Caco-2 (cell line): Measurements from ENCODE around the gene MRPL51. TPM values are rescaled to one million over a fixed set of nuclear protein-coding genes. Genes with fewer than 3 reads are reported as not detected.

Experiments
- BruUV-seq: library from RNA; stranded (reverse); fragments of 400-500 nt; replicated peaks from 2 replicates; lab custom pipeline; 2021; lab: Mats Ljungman, UMichigan
- CTCF ChIA-PET: fragments of 300-600 bp; sonication (Branson Sonifier 250); formaldehyde crosslinking; loops from one replicate; lab custom pipeline; 2022; ENCODE audit warnings: antibody characterized with exemption; lab: Charles Lee
- POLR2A ChIA-PET: fragments of 300-600 bp; sonication (Branson Sonifier 250); formaldehyde crosslinking; loops from one replicate; lab custom pipeline; 2022; ENCODE audit warnings: antibody characterized with exemption; lab: Charles Lee
- DNase-seq, 2 experiments: peaks; one replicate each; pipeline versions ENCODE4 v3.0.0 to v3.0.0-alpha.2; 2020 to 2022
- H3K27me3 ChIP-seq: replicated peaks from 2 replicates; pipeline ENCODE4 v1.6.0; 2011; ENCODE audit warnings: low read length; ENCODE audit not compliant: control insufficient read depth, insufficient read depth
- H3K36me3 ChIP-seq: 2 replicates; pipeline ENCODE4 v1.5.1; 2011; ENCODE audit warnings: low read length; ENCODE audit not compliant: control insufficient read depth, insufficient read depth
- H3K4me1 ChIP-seq: fragments of 250-450 bp; sonication (Bioruptor Pico); 2 replicates; pipeline ENCODE4 v1.5.1; 2020; ENCODE audit warnings: mild to moderate bottlenecking
- H3K4me3 ChIP-seq: 2 replicates; pipeline ENCODE4 v1.5.1; 2011; ENCODE audit warnings: low read depth, mild to moderate bottlenecking, control low read depth, low read length
- H3K9me3 ChIP-seq: fragments of 250-450 bp; sonication (Bioruptor Pico); 2 replicates; pipeline ENCODE4 v1.5.1; 2020; ENCODE audit warnings: mild to moderate bottlenecking, moderate library complexity
- H3K27ac Mint-ChIP-seq: one replicate; pipeline ENCODE4 v1.8.0; 2022; ENCODE audit warnings: mixed read lengths; ENCODE audit not compliant: unreplicated experiment
- H3K27me3 Mint-ChIP-seq: one replicate; pipeline ENCODE4 v1.8.0; 2022; ENCODE audit warnings: mixed read lengths; ENCODE audit not compliant: insufficient read depth, unreplicated experiment
- H3K36me3 Mint-ChIP-seq: one replicate; pipeline ENCODE4 v1.8.0; 2022; ENCODE audit warnings: mild to moderate bottlenecking, mixed read lengths; ENCODE audit not compliant: insufficient read depth, unreplicated experiment
- H3K4me1 Mint-ChIP-seq: one replicate; pipeline ENCODE4 v1.8.0; 2022; ENCODE audit warnings: low read depth, mixed read lengths; ENCODE audit not compliant: unreplicated experiment
- H3K4me3 Mint-ChIP-seq: one replicate; pipeline ENCODE4 v1.8.0; 2022; ENCODE audit warnings: mild to moderate bottlenecking, moderate library complexity, mixed read lengths; ENCODE audit not compliant: unreplicated experiment
- H3K9me3 Mint-ChIP-seq: one replicate; pipeline ENCODE4 v1.8.0; 2022; ENCODE audit warnings: mixed read lengths; ENCODE audit not compliant: unreplicated experiment
- intact Hi-C: fragments of 100-400 bp; cut with micrococcal nuclease; formaldehyde crosslinking; loops from one replicate; pipeline ENCODE4 v1.10.0; 2022; ENCODE audit not compliant: unreplicated experiment
- total RNA-seq: library from RNA; stranded (reverse); gene quantifications from 2 replicates; pipeline ENCODE4 v1.2.3, GENCODE V29; 2022
- TF ChIP-seq, protein P1 (sequence below), 2 experiments: fragments of 200-600 bp in 1 of 2; IDR thresholded peaks; 1 replicate in 1 of 2; 2 replicates in 1 of 2; pipeline versions ENCODE4 v1.5.1 to v1.8.0; 2011 to 2022; ENCODE audit warnings: antibody characterized with exemption in 1 of 2, control low read depth in 1 of 2, inconsistent platforms in 1 of 2, low read depth in 1 of 2, low read length in 1 of 2, mild to moderate bottlenecking in 1 of 2, moderate library complexity in 1 of 2; ENCODE audit not compliant: insufficient read depth in 1 of 2, severe bottlenecking in 1 of 2, unreplicated experiment in 1 of 2

MRPL51 gene
- total RNA-seq, 1 experiment from 2014 or later = 456 TPM

DNA sequence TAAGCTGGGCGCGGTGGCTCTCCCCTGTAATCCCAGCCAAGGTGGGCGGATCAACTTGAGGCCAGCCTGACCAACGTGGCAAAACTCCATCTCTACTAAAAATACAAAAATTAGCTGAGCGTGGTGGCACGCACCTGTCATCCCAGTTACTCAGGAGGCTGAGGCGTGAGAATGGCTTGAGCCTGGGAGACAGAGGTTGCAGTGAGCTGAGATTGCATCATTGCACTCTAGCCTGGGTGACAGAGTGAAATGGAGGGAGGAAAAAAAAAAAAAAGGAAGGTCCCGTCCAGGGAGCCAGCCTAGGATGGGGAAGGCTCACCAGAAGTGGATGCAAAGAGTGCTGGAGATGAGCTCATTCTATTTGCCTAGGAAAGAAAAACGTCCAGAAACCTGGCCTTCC, 50.2 kb downstream of the MRPL51 start:
- Mint-ChIP-seq H3K36me3 (no peaks in the 10 kb centered on the region), H3K27me3 (no peaks in the 10 kb centered on the region), H3K4me3 (no peak overlapping the region), H3K9me3 (no peaks in the 10 kb centered on the region), H3K4me1 (no peaks in the 10 kb centered on the region), H3K27ac (no peak overlapping the region)
- ChIA-PET POLR2A (interaction anchor here (0.6 to 0.7 kb wide), 3 partner anchors 48 to 91 kb away, joined by 5 to 17 read pairs (median 14); partner anchors contain the start of genes GAPDH and LTBR), CTCF (interaction anchor here (0.6 to 0.7 kb wide), 3 partner anchors 23 to 33 kb away, joined by 3 to 4 read pairs (median 3); no protein-coding TSS in a partner anchor)
- Histone ChIP-seq H3K9me3 (no peaks in the 10 kb centered on the region), H3K4me1 (no peaks in the 10 kb centered on the region), H3K27me3 (no peaks in the 10 kb centered on the region), H3K4me3 (no peak overlapping the region), H3K36me3 (no peaks in the 10 kb centered on the region)
- TF ChIP-seq, protein P1, sequence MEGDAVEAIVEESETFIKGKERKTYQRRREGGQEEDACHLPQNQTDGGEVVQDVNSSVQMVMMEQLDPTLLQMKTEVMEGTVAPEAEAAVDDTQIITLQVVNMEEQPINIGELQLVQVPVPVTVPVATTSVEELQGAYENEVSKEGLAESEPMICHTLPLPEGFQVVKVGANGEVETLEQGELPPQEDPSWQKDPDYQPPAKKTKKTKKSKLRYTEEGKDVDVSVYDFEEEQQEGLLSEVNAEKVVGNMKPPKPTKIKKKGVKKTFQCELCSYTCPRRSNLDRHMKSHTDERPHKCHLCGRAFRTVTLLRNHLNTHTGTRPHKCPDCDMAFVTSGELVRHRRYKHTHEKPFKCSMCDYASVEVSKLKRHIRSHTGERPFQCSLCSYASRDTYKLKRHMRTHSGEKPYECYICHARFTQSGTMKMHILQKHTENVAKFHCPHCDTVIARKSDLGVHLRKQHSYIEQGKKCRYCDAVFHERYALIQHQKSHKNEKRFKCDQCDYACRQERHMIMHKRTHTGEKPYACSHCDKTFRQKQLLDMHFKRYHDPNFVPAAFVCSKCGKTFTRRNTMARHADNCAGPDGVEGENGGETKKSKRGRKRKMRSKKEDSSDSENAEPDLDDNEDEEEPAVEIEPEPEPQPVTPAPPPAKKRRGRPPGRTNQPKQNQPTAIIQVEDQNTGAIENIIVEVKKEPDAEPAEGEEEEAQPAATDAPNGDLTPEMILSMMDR (IDR thresholded peaks at IDR 0.05; ENCODE audit: insufficient read depth in 1 of 2, low read depth in 1 of 2, low read length in 1 of 2, severe bottlenecking in 1 of 2, unreplicated experiment in 1 of 2) = no peak
- no TSS peak for BruUV-seq
- no peak for DNase-seq
- intact Hi-C loops = no loop called here

Other genes starting within 250 kb of the MRPL51 start
- gene PLEKHG6, start 182.6 kb downstream of the MRPL51 start, total RNA-seq = 109 and 123 TPM in 2 replicates
- gene TNFRSF1A, start 151.2 kb downstream of the MRPL51 start, total RNA-seq = 79.0 and 79.4 TPM in 2 replicates
- gene SCNN1A, start 117.7 kb downstream of the MRPL51 start, total RNA-seq = 52.6 and 53.5 TPM in 2 replicates
- 194 and 197 TPM in 2 replicates for gene LTBR, start 109.1 kb downstream of the MRPL51 start, total RNA-seq
- gene CD27, start 48.3 kb downstream of the MRPL51 start, total RNA-seq = not detected in 2 replicates
- 9.1 and 9.7 TPM in 2 replicates for gene TAPBPL, start 41.2 kb downstream of the MRPL51 start, total RNA-seq
- 8.4 and 9.7 TPM in 2 replicates for gene VAMP1, start 22.6 kb downstream of the MRPL51 start, total RNA-seq
- 204 and 218 TPM in 2 replicates for gene NCAPD2, start 840 bp upstream of the MRPL51 start, total RNA-seq
- 4,975 and 5,337 TPM in 2 replicates for gene GAPDH, start 41.3 kb upstream of the MRPL51 start, total RNA-seq
- gene IFFO1, start 62.8 kb upstream of the MRPL51 start, total RNA-seq = 0.48 and 0.53 TPM in 2 replicates
- gene NOP2, start 75.0 kb upstream of the MRPL51 start, total RNA-seq = 145 and 157 TPM in 2 replicates
- 223 and 229 TPM in 2 replicates for gene CHD4, start 114.1 kb upstream of the MRPL51 start, total RNA-seq
- gene LPAR5, start 142.7 kb upstream of the MRPL51 start, total RNA-seq = 0.19 and 0.20 TPM in 2 replicates
- gene ACRBP, start 154.2 kb upstream of the MRPL51 start, total RNA-seq = 0.73 and 1.3 TPM in 2 replicates
- gene ING4, start 169.9 kb upstream of the MRPL51 start, total RNA-seq = 31.6 and 32.8 TPM in 2 replicates
- gene ZNF384, start 196.1 kb upstream of the MRPL51 start, total RNA-seq = 119 and 127 TPM in 2 replicates
- 0.37 and 0.48 TPM in 2 replicates for gene PIANP, start 207.6 kb upstream of the MRPL51 start, total RNA-seq
- 56.8 and 61.9 TPM in 2 replicates for gene COPS7A, start 230.8 kb upstream of the MRPL51 start, total RNA-seq